ENCODE data around the gene F2.

DNA sequence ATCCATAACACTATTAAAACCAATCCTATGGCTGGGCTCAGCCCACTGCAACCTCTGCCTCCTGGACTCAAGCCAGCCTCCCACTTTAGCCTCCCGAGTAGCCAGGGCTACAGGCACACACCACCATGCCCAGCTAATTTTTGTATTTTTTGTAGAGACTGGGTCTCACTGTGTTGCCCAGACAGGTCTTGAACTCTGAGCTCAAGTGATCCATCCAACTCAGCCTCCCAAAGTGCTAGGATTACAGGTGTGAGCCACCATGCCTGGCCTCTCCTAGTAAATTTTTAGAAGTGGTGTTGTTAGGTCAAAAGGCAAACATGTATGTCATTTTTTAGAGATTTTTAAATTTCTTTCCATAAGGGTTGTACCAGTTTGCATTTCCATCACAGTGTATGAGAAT lies 14.2 kb downstream of the F2 start:
- TF ChIP-seq, protein P1, sequence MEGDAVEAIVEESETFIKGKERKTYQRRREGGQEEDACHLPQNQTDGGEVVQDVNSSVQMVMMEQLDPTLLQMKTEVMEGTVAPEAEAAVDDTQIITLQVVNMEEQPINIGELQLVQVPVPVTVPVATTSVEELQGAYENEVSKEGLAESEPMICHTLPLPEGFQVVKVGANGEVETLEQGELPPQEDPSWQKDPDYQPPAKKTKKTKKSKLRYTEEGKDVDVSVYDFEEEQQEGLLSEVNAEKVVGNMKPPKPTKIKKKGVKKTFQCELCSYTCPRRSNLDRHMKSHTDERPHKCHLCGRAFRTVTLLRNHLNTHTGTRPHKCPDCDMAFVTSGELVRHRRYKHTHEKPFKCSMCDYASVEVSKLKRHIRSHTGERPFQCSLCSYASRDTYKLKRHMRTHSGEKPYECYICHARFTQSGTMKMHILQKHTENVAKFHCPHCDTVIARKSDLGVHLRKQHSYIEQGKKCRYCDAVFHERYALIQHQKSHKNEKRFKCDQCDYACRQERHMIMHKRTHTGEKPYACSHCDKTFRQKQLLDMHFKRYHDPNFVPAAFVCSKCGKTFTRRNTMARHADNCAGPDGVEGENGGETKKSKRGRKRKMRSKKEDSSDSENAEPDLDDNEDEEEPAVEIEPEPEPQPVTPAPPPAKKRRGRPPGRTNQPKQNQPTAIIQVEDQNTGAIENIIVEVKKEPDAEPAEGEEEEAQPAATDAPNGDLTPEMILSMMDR (IDR thresholded peaks at IDR 0.05) = no peak
- TF ChIP-seq POLR2A (IDR thresholded peaks at IDR 0.05) = no peak
